Mammary epithelial cell (primary cell): Measurements from ENCODE around the gene HPN.

ENCODE experiments used
- EZH2 ChIP-seq: IDR thresholded peaks from 2 replicates; pipeline ENCODE4 v1.6.1; 2012; ENCODE audit warnings: low read length, inconsistent platforms, borderline replicate concordance
- TF ChIP-seq, protein P1 (sequence below), 2 donors: IDR thresholded peaks in 1 of 2; conservative IDR thresholded peaks in 1 of 2; 2 replicates each; pipeline ENCODE4 v1.5.1; 2011 to 2012; ENCODE audit warnings: inconsistent platforms in 2 of 2, low read length in 2 of 2, mild to moderate bottlenecking in 2 of 2, control low read depth in 1 of 2, low read depth in 1 of 2; ENCODE audit not compliant: insufficient read depth in 1 of 2; ENCODE audit errors: extremely low read depth in 1 of 2

DNA sequence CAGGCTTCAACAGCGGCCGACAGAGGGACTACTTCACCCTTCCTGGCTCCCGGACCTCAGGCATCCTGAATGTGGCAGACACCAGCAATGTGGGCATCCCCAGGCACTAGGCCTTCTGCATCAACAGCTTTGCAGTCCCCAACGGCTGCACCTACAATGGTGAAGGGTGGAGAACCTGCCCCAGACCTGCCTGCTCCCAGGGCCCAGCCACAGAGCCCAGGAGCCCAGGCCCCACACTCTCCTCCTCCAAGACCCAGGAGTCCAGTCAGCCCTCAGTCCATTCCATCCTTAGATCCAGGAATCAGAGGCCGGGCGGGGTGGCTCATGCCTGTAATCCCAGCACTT is 34.5 kb downstream of the HPN start:
- TF ChIP-seq EZH2 = no peak
- TF ChIP-seq, protein P1, sequence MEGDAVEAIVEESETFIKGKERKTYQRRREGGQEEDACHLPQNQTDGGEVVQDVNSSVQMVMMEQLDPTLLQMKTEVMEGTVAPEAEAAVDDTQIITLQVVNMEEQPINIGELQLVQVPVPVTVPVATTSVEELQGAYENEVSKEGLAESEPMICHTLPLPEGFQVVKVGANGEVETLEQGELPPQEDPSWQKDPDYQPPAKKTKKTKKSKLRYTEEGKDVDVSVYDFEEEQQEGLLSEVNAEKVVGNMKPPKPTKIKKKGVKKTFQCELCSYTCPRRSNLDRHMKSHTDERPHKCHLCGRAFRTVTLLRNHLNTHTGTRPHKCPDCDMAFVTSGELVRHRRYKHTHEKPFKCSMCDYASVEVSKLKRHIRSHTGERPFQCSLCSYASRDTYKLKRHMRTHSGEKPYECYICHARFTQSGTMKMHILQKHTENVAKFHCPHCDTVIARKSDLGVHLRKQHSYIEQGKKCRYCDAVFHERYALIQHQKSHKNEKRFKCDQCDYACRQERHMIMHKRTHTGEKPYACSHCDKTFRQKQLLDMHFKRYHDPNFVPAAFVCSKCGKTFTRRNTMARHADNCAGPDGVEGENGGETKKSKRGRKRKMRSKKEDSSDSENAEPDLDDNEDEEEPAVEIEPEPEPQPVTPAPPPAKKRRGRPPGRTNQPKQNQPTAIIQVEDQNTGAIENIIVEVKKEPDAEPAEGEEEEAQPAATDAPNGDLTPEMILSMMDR (conservative IDR thresholded peaks at IDR 0.05 in 1 of 2, IDR thresholded peaks at IDR 0.05 in 1 of 2; ENCODE audit: extremely low read depth in 1 of 2, insufficient read depth in 1 of 2, low read depth in 1 of 2, low read length in 2 of 2) = no peak
